Measurements from ENCODE around the gene TBC1D23.
"Not testable (repeated sequence)": the region's sequence is repeated elsewhere in the genome, so short reads cannot be mapped to it uniquely, and the experiment has no call there.

The TBC1D23 gene

DNA sequence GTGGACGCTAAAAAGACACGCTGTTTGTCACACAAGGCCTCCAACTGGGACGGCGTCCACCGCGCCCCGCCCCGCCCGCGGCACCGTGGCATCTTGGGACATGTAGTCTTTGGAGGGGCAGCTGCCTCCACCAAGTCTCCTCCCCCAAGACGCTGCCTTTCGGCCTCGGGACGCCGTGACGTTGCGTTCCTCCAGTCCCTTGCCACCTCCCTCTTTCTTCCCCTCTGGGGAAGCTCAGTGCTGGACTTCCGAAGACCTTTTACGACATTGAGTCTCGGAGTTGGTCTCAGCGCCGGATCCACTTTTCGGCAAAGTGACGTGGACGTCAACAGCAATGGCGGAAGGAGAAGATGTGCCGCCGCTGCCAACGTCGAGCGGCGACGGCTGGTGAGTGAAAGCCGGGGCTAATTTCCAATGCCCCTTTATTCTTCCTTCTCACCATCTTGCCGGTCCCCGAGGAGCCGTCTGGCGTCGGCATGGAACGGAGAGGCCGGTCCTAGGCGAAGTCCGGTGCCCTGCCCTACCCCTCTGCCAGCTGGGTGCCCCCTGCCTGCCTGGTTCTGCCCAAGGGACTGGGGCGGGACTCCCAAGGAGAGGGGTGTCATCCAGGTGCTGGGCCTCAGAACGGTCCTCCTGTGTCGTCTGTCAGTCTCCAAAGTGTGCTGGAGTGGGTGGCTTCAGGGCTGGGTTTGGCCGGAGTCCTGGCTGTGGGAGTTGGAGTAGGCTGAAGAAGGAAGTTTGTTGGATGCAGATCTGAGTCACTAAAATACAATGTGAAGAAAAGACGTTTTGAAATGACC lies at the start of gene TBC1D23:
TBC1D23 (plus strand) TSS at position 308 of the 800 bp plus-strand sequence; CDS start at position 335, 27 bp downstream.
- DNase-seq = peak; percentile 98

DNA sequence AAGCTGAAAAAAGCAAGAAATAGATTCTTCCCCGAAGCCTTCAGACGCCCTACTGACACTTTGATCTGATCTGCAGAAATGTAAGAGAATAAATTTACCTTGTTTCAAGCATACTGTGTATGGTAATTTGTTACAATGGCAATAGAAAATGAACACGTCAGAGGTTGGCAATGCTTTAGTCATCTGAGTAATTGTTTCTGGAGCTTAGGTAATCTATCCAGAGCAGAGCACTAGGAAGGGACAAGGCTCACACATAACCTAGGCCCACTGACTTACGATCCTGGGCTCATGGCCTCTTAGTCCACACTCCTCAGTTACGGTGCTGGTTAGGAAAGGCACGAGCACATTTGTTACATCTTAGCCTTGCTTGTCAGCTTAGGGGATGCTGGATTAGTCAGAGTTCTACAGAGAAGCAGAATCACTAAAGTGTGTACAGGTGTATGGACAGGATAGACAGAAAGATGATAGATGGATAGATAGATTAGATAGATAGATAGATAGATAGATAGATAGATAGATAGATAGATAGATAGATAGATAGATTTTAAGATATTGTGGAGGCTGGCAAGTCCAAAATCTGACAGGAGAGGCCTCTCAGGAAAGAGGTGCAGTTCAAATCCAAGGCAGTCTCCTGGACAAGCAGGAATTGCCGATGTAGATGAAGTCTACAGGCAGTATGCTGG lies 46.8 kb upstream of the TBC1D23 start:
- DNase-seq = no peak

- DNase-seq = no peak
Observed at GRCh38 chr3:100214574-100214964, 46.2 kb upstream of the TBC1D23 start.

DNA sequence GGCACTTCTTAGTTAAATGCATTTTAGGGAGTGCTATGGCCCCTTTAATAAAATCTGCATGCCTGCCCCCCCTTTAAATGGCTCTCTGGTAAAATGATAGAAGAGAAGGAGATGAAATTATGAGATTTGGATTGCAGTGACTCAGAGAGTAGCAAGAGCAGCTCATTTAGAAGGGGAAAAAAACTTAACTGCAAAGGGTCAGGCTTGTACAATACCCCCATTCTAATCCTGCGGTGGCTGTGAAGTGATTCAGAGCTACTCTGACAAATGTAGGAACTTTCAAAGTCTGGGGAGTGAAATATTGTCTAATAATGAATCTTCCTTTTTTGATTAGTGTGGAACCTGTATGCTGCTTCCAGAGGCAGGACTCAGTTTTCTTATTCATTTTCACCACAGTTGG lies 44.1 kb upstream of the TBC1D23 start:
- no peak for DNase-seq

- no peak for DNase-seq
Observed at GRCh38 chr3:100221159-100221558, 39.6 kb upstream of the TBC1D23 start.

DNA sequence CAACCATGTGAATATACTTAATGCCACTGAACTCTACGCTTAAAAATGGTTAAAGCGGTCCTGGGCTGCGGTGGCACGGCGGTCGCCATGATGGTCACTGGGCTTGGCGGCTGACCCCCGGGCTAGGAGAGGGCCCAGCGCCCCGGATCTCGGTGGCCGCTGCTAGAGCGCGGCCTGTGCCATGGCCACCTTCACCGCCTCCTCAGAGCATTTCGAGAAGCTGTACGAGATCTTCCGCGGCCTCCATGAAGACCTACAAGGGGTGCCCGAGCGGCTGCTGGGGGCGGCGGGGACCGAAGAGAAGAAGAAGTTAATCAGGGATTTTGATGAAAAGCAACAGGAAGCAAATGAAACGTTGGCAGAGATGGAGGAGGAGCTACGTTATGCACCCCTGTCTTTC lies 35.6 kb upstream of the TBC1D23 start:
- DNase-seq = no peak

DNA sequence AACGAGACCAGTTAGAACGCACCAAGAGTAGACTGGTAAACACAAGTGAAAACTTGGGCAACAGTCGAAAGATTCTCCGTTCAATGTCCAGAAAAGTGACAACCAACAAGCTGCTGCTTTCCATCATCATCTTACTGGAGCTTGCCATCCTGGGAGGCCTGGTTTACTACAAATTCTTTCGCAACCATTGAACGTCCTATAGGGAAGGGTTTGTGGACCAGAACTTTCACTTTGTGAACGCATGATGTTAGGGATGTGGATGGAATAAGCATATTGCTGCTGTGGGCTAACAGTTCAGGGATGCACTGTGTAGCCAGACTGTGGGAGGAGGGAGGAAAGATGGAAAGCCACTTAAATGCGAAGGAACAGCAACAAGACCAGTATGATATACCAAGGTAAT lies 34.9 kb upstream of the TBC1D23 start:
- DNase-seq = no peak

DNA sequence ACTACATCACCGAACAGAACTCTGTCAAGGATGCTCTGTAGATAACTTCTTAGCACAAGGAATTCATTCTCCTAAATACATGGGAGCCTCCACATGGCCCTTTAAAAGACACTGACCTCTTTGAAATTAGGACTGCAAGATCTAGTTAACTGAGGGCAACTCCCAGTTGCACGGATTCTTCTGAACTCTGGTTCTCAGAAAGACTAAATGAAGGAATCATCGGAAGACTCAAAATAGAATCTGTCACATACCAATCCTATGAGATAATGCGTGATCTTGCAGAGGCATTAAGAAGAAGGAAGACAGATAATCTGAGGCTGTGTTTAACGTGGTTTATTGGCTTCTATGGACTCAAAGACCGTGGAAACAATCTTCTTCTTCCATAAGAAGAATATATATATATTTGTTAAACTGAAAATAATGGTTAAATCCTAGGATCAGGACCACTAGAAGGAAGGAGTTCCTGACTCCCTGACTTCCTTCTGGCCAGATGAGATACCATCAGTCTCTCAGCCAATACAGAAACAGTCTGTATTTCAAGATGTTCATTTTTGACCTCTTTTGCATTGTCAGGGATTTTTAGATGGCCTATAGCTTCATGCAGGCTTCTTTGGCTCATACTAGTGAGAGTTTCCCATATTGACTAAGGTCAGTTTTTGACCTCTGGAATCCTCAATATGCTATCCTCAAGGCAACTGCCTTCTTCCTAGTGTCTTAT lies 33.9 kb upstream of the TBC1D23 start:
- DNase-seq = no peak

- no peak for DNase-seq
Observed at GRCh38 chr3:100227511-100227921, 33.3 kb upstream of the TBC1D23 start.

DNA sequence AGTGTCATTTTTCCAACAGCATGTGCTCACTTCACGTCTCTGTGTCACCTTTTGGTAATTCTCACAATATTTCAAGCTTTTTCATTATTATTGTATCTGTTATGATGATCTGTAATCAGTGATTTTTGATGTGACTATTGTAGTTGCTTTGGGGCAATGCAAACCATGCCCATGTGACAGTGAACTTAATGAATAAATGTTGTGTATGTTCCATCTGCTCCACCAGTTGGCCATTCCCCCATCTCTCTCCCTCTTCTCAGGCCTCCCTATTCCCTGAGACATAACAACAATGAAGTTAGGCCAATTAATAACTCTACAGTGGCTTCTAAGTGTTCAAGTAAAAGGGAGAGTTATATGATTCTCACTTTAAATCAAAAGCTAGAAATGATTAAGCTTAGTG lies 32.5 kb upstream of the TBC1D23 start:
- no peak for DNase-seq

DNA sequence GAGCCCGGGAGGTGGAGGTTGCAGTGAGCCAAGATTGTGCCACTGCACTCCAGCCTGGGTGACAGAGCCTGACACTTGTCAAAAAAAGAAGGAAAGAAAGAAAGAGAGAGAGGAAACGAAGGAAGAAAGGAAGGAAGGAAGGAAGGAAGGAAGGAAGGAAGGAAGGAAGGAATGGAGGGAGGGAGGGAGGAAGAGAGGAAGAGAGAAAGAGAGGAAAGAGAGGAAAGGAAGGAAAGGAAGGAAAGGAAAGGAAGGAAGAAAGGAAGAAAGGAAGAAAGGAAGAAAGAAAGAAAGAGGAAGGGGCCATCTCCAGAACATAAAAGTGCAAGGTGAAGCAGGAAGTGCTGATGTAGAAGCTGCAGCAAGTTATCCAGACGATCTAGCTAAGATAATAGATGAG lies 31.6 kb upstream of the TBC1D23 start:
- not testable (repeated sequence) for DNase-seq

DNA sequence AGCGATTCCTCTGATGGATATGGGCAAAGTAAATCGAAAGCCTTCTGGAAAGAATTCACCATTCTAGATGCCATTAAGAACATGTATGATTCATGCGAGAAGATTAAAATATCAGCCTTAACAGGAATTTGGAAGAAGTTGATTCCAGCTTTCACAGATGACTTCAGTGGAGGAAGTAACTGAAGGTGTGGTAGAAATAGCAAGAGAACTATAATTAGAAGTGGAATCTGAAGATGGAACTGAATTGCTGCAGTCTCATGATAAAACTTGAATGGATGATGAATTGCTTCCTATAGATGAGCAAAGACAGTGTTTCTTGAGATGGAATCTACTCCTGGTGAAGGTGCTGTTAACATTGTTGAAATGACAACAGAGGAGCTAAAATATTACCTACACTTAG lies 30.1 kb upstream of the TBC1D23 start:
- no peak for DNase-seq

DNA sequence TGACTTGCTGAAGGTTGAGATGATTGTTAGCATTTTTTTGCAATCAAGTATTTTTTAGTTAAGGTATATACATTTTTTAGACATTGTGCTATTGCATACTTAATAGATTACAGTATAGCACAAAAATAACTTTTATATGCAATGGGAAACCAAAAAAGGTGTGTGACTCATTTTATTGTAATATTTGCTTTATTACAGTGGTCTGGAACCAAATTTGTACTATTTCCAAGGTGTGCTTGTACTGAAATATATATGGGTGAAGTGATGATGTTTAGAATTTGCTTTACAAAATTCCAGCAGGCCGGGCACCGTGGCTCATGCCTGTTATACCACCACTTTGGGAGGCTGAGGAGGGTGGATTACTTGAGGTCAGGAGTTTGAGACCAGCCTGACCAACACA lies 29.1 kb upstream of the TBC1D23 start:
- DNase-seq = no peak

GRCh38 chr3:100234364-100234763 lies 26.4 kb upstream of the TBC1D23 start:
- DNase-seq = no peak

GRCh38 chr3:100238599-100238998 lies 22.2 kb upstream of the TBC1D23 start:
- DNase-seq = no peak

DNA sequence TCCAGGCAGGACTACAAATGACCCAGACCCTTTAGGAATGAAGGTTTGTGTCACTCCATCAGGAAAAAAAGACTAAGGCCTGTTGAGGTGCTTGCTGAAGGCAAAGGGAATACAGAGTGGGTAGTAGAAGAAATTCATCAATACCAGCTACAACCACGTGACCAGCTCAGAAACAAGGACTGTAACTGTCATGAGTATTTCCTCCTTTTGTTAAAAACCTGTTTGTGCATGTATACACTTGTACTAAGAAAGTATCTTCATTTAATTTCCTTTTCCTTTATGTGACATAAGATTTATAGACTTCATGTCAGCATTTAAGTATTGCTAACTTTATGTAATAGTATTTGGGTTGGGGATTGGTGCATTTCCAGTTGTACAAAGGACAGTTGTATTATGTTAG lies 18.3 kb upstream of the TBC1D23 start:
- not testable (repeated sequence) for DNase-seq

DNA sequence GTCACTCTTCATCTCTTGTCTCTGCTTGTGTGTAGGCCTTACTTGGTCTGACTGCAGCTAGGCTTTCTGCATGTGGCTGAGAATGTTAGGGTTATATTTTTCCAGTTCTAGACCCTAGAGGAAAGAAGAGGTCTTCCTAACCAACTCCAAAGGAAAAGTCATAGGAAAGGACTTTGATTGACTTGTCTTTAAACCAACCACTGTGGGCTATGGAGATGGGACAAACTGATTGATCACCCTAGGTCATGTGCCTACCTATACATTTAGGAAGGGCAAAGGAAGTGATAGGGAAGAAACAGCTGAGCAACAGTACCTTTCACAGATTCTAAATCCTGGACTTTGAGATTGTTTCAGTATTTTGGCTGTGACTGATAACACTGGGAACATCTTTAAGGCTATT lies 16.5 kb upstream of the TBC1D23 start:
- DNase-seq = no peak

DNA sequence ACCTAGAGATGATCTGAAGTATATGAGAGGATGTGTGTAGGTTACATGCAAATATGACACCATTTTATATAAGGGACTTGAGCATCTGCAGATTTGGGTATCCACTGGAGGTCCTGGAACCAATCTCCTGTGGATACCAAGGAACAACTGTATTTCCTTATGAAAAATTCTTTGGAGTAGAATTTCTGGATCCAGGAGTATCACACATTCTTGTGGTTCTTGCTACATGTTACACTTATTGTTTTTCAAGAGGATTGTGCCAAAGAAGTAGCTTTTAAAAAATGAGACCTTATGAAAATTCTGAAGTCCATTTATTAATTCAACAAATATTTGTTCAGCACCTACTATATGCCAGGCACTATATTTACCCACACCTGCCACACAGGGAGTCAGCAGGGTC lies 15.7 kb upstream of the TBC1D23 start:
- DNase-seq = no peak

DNA sequence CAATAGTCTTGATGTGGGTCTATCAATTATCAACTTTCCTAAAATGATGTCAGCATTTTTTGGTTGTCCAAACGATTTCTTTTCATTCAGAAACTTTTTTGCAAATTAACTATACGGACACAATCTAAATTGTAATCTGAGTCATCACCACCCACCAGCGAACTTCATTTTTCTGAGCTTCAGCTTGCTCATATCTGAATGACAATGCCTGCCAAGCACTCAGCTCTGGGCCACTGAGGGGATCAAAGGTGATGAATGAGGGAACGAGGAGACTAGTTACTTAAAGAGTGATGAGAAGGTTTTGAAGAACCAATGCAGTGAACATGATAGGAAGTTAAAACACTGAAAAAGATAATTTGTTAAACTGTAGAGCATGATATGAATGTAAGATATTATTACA lies 14.9 kb upstream of the TBC1D23 start:
- no peak for DNase-seq

DNA sequence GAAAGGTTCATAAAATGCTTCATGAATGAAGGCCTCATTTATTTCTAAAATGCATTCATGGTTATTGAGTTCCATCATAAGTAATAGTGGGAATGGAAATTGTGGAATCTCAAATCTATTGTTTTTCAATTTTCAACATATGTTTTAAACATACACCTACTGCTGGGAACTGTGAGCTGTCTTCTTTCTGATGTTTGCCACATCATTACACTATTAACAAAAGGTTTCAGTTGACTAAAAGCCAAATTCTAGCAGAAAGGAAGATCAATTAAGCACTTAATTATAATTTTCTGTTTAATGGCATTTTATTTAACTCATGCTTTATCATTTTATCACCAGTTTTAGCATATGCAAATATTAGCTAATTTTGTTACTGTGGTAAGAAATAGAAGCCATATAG lies 13.8 kb upstream of the TBC1D23 start:
- no peak for DNase-seq

- DNase-seq = no peak
Observed at GRCh38 chr3:100252001-100252400, 8.8 kb upstream of the TBC1D23 start.

GRCh38 chr3:100254168-100254777 lies 6.5 kb upstream of the TBC1D23 start:
- DNase-seq = peak; percentile 31

DNA sequence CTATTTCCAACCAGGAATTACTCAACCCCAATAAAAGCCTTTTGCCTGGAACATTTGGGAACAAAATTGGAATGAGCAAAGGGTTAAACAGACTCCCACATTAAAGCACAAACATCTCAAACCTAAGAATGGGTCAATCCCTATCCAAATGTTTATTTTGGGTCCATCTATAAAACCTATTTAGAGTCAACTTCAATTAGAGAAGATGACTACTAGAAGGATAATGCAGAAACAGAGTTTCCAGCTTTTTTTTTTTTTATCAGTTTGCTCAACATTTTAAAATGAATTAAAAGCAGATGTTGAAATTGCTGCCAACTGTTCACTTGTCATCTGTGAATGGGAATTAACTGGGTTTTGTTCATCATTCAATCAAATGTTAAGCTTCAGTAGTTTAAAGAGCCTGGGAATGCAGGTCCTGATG lies 4.1 kb upstream of the TBC1D23 start:
- DNase-seq = no peak

Data from midbrain (tissue), 1 donor.